Stimulated activated naive CD8-positive, alpha-beta T cell treated with anti-CD3 and anti-CD28 coated beads, Interleukin-15, Interleukin-2, amounts not matched to agents 100 U/mL and 50 U/mL, for 24 hours (primary cell): Measurements from ENCODE around the gene EIF2B1.

Experiments used
- ATAC-seq: fragments of 150-1000 bp; cut with Tn5 transposase; one replicate; pipeline ENCODE4 v1.10.0; 2021
- DNase-seq: peaks from one replicate; pipeline ENCODE4 v3.0.0; 2021

Gene EIF2B1

DNA sequence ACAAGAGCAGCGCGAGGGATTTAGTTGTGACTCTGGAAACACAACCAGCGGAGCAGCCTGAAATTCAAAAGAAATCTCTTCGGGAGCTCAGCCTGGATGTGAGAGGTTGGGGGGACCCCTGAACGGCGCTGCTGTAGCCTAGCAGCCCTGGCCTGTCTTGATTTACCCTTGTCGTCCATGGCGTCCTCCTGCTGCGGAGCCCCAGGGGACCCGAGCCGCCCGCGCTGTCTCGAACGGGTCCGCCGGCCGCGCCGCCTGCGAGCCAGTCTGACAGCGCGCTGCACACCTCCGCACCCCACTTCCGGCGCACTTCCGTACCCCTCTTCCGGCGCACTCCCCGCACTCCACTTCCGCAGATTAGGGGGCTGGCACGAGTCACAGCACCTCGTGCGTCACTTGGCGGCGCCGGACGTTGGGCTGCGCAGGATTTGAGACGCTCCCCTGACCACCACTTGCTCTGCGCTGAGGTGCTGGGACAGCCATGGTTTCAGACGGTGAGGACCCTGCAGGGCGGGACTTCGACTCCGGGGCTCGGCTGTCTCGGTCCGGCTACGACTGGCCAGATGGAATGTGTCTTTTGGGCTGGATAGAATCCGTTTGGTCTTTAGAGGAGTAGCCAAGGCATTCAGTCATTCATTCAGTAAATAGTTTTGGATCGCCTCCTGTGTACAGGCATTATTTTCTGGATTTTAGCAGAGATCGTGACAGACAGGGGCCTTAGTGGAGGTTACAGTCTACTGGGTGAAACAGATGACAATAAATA is at the start of gene EIF2B1, which contains the start of gene GTF2H3:
Gene EIF2B1, minus strand, starts transcription at position 308 of the 763 bp plus-strand sequence. Its CDS starts 129 bp downstream, at position 179.
Gene GTF2H3, plus strand, starts transcription at position 451 of the 763 bp plus-strand sequence. Its CDS starts 31 bp downstream, at position 482.
- peak; percentile 98 for DNase-seq
- ATAC-seq: peak; percentile 99

DNA sequence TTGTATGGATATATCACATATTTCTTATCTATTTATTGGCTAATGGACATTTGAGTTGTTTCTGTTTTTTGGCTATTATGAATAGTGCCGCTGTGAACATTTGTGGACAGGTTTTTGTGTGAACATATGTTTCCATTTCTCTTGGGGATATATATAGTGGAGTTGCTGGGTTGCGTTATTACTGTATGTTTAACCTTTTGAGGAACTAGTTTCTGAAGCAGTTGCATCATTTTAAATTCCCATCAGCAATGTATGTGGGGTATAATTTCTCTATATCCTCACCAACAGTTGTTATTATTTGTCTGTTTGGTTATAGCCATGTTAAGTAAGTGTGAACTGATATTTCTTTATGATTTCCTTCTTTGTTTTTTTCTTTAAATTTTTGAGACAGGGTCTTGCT is 48.1 kb upstream of the EIF2B1 start:
- no peak for ATAC-seq

DNA sequence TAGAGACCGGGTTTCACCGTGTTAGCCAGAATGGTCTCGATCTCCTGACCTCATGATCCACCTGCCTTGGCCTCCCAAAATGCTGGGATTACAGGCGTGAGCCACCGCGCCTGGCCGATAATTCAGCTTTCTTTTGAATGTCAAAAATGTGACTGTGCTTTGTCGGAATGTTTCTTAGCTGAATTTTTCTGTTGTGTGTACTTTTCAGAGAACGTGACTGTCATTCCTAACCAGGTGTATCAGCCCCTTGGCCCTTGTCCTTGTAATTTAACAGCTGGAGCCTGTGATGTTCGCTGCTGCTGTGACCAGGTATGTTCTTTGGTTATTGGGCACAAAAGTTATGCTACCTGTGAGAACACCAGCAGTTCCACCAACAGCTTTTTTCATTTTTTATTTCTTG is 45.5 kb upstream of the EIF2B1 start:
- DNase-seq (no peak), ATAC-seq (no peak)

More for the DNA sequence above, 48.1 kb upstream of the EIF2B1 start:
- no peak for DNase-seq

DNA sequence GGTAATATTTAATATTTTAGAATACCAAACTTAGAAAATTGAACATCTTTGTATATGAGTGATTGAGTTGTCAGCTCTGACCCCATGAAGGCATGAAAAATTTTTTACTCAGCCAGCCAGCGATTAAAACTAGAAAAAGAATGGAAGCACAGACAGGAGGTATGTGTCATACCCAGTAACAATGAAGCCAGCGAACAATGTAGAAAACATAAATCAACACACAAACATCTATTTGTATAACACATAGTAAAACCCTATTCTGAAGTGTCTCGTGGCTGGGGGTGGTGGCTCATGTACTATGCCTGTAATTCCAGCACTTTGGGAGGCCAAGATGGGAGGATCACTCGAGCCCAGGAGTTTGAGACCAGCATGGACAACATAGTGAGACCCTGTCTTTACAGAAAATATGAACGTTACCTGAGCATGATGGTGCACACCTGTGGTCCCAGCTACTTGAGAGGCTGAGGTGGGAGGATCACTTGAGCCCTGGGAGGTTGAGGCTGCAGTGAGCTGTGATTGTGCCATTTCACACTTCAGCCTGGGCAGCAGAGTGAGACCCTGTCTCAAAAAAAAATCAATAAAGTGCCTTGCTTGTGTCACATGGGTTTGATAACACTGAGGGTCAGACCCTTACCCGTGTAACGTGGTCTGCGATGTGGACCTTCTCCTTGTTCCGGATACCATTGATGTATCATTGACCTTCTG is 43.3 kb upstream of the EIF2B1 start:
- no peak for DNase-seq
- ATAC-seq: no peak

DNA sequence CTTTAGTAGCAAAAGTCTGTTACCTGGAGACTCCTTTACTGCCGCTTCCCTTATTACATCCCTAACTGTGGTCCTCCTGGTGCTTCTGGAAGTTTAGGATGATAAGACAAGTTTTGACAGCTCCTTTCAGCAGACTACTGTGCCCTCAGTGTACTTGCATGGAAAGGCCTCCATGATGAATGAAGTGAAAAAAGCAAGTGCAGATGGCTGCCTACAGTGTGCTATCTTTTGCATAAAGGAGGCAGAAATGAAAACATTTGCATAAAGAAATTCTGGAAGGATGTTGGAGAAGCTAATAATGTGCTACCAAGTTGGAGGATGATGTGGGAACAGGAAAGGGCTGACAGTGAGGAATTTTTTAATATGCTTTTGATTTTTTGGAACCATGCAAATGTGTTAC is 42.0 kb upstream of the EIF2B1 start:
- ATAC-seq (no peak), DNase-seq (no peak)

DNA sequence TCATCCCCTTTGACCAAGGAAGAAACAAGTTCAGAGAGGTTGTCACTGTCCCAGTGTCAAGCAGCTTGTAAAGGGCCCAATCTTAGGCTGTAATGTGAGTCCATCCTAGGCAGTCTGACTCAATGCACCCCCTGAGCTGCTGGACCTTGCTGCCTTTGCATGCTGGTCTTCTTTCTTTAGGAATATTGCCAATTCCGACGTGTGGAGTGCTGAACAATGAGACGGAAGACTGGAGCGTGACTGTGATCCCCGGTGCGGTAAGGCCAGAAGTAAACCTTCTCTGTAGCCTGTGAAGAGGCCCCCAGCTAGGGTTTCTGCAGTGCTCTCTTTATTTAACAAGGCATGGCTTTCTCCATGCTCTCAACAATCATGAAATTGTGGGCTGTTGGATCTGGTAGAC is 38.4 kb upstream of the EIF2B1 start:
- DNase-seq (no peak), ATAC-seq (no peak)

DNA sequence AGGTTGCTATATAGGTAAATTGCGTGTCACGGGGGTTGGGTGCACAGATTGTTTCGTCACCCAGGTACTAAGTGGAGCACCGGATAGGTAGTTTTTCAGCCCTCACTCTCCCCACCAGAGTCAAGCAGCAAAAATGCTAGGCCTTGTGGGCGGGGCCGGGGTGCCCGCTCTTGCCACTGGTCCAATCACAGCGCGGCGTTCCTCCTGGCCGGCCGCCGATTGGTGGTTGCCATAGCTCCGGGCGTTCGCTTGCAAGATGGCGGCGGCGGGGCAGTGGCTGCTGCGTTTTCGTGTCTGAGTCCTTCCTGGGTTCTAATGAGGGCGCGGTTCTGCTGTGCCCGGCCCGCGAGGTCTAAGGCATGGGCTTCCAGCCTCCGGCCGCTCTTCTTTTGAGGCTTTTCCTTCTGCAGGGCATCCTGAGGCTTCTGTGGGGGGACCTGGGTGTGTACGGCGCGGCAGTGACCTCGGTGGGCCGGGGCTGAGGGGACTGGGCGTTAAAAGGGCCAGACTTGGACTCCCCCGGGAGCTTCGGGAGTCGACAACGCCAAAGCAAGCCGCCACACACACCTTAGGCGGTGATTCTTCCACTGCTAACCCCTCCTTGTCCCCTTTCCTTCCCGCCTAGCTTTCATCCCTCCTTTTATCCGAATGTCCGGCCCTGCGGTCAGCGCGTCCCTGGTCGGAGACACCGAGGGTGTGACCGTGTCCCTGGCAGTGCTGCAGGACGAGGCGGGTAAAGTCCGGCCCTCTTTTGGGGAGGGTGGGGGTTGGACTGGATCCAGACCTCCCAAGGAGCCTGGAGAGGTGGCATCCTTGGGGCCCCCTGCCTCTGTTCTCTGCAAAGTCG is 37.6 kb upstream of the EIF2B1 start, which contains the start of gene TCTN2:
Gene TCTN2, plus strand, starts transcription at position 232 of the 847 bp plus-strand sequence. Its CDS starts 128 bp downstream, at position 360.
- DNase-seq (peak; percentile 96), ATAC-seq (peak; percentile 99)

DNA sequence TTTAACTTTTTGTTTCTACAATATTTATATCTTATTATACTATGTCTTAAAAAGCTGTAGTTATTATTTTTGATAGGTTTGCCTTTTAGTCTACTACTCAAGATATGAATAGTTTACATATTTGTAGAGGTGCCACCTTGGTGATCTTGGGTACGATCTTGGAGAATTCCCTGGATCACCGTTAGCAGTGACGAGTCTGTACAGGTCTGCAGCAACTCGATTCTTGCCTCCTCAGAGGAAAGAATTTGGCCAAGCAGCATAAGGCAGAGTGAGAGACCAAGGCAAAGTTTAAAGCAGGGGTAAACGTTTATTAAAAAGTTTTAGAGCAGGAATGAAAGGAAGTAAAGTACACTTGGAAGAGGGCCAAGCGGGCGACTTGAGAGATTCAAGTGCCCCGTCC is 34.3 kb upstream of the EIF2B1 start:
- DNase-seq (no peak), ATAC-seq (no peak)

DNA sequence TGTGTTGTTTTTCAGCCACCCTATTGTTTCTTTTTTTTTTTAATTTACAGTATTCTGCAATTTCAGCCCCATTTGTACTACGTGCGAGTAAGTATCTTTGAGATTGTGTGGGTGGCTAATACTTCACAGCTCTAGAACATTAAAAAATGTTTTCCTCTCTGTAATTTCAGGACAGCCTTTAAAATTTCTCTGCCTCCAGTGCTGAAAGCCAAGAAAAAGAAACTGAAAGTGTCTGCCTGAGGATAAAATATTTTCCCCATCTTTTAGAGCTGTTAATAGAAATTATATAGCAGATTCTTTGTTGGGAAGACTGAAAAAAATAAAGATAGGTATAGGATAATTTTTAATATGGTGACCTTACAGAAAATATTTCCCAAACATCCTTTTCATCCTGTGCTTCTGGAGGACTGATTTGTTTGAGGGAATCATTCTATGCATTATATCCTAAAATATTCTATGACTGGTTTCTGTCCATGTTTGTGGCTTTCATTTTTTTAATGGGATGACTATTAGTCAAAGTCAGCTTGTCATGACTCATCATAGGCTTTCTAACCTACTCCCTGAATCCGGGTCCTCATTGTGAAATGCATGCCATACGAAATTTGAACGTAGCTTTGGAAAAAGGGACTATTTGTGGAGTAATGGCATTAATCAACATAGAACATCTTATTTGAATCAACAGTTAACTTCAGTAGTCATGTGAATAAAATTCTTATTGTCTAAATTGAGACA is 26.7 kb upstream of the EIF2B1 start:
- ATAC-seq (no peak), DNase-seq (no peak)

DNA sequence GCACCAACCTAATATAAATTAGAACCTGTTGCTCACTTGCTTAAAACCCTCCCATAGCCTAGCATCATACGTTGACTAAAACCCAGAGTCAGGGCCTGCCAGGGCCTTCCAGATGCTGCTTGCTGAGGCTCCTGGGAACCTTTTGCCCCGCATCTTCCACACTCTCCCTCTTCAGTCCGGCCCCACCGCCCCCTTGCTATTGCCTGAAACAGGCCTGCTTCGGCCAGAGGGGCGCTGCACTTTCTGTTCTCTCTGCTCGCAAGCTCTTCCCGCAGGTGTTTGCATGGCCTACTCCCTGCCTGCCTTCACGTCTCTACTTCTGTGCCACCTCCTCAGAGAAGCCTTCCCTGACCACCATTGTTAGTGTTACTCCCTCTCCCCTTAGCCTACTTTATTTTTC is 23.7 kb upstream of the EIF2B1 start:
- DNase-seq: no peak
- ATAC-seq: no peak

DNA sequence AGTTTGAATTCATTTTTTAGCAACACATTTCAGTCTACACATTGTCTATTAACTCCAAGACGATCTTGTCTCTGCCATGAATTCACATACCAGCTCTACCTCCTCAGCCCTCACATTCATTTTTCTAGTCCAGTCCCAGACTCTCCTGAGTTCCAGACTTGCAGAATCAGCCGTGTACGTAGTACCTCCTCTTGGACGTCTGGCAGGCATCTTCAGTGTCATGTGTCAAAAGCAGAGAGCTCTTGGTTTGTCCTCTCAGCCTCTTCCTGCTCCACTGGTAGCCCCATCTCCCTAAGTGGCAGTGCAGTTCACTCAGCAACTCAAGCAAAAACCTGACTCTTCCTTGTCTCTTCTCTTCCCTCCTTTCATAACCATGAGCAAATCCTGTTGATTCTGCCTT is 22.9 kb upstream of the EIF2B1 start:
- ATAC-seq (no peak), DNase-seq (no peak)

DNA sequence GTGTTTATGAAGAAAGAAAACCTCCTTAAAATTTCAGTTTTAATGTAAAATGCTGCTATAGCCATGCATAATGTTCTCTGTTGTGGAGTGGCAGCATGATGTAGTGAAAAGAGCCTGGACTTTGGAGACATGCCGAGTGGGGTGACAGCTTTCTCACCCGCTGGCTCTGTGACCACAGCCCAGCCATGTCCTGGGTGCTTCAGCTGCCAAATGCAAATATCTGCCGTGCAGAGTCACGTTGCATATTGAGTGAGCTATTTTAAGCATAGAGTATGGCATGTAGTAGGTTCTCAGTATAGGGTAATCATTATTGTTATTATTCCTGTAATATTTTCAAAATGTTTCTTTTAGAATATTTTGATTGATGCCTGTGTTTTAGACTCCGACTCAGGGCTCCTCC is 21.9 kb upstream of the EIF2B1 start:
- ATAC-seq (no peak), DNase-seq (no peak)

DNA sequence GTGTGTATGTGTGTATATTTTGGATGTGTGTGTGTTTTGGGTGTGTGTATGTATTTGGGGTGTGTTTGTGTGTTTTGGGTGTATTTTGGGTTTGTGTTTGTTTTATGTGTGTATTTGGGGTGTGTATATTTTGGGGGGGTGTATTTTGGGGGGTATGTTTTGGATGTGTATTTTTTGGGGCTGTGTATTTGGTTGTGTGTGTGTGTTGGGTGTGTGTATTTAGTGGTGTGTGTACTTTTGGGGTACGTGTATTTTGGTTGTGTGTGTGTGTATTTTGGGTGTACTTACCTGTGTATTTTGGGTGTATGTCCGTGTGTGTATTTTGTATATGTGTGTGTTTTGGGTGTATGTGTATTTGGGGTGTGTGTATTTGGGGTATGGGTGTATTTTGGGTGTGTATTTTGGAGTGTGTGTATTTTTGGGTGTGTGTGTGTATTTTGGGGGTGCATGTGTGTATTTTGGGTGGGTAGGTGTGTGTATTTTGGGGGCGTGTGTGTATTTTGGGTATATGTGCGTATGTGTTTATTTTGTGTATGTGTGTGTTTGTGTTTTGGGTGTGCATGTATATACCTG is 20.7 kb upstream of the EIF2B1 start:
- no peak for ATAC-seq
- DNase-seq: no peak

DNA sequence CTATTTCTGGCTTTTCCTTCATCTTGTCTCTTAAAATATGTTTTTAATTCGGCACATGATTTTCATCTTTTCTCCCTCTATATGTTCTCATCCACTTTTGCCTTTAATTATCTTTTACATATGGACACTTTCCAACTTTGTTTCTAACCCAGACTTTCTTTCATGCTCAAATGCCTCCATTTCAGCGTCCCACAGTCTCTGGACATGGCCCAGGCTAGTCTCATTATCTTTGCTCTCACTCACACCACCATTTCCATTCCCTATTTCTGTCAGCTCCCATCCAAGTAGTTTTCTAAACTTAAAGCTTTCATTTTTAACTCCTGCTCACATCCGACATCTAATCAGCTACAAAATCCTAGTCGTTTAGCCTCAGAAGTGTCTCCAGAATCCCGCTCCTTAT is 14.9 kb upstream of the EIF2B1 start:
- DNase-seq (no peak), ATAC-seq (no peak)

DNA sequence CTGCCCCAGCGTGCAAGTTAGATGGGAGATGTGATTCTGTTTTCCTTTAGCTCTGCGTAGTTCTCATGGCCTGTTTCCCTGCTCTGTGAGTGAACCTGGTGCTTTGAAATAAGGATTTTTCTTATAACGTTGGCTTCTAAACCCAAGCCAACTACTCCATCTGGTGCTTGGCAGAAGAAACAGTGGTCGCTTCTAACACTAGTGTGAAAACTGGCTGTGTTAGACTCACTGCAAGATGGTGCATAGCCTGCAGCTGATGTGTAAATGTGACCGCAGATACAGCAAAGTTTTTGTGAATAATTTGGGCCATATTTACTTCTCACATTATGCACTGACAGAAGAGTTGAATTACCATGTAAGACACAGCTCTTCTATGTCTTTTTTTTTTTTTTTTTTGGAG is 12.4 kb upstream of the EIF2B1 start:
- no peak for ATAC-seq
- DNase-seq: no peak

DNA sequence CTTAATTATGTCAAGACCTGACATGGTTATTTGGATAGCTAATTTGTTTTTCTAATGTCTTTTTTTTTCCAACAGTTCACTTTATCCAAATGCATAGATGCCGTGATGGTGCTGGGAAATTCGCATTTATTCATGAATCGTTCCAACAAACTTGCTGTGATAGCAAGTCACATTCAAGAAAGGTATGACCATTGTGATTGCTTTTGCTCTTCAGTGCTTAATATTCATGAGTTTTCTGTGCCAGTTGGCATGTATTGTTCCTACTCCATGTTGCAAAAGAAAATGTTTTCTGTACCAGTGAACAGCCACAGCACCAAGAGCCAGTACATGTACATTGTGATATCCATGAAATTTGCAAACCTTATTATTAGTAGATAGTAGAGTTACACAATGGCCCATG is 11.9 kb upstream of the EIF2B1 start:
- ATAC-seq (no peak), DNase-seq (no peak)

DNA sequence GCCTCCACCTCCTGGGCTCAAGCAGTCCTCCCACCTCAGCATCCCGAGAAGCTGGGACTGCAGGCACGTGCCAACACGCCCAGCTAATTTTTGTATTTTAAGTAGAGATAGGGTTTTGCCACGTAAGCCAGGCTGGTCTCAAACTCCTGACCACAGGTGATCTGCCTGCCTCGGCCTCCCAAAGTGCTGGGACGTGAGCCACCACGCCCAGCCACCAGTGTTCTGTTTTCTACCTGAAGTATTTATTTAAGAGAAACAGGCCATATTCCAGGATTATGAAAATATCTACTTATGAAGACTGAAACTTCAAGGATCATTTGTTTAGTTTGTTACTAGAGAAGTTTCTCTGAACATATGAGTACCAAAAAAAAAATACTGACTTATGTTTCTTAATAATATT is 10.4 kb upstream of the EIF2B1 start:
- DNase-seq (no peak), ATAC-seq (no peak)

DNA sequence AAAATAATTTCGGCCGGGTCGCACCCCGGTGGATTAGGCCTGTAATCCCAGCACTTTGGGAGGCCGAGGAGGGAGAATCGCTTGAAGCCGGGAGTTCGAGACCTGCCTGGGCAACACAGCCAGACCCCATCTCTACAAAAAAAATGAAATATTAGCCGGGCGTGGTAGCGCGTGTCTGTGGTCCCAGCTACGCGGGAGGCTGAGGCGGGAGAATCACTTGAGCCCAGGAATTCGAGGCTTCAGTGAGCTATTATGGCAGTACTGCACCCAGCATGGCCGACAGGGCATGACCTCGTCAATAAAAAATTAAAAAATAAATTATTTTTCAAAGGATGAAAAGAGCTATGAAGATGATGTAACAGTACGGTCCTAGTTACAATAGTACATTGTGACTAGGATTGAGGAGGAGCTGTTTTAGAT is 666 bp upstream of the EIF2B1 start:
- DNase-seq: peak; percentile 14
- no peak for ATAC-seq

DNA sequence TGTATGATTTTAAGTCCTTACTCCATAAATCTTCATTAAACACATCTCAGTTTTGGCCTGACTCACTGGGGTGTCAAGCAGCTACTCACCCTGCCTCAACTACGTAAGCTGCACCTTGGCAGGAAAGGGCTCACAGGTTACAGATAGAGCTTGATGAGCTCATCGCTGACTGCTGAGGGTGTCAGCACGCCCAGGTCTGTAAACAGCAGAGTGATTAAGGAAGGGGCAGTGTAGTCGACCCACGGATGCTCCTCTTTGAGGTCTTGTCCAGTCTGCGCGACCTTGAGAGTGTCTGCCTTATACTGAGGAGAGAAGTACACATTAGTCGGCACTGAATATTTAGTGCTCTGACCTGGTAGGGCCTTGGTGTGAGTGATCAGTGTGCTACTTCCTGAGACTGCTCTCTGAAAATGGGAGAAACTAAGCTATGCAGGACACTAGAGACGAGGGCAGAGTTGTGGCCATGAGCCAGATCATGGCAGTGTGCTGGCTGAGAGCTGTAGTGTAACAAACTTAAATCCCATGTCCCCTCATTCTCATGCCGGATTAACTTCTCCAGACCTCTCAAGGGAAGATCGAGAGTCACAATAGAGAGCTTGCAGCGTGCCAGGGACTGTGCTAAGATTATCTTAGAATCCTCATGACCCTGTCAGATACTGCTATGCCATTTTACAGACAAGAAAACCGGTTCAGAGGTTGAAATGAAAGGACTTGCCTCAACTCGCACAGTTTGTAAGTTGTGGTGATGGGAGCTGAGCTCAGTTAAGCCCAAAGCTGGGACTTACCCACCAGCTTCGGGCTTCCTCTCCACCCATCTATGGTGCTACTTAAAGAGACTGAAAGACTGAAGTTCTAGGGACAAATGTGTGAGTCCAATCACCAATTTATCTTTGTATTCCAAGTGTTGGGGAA is 11.6 kb downstream of the EIF2B1 start:
- no peak for ATAC-seq
- no peak for DNase-seq

DNA sequence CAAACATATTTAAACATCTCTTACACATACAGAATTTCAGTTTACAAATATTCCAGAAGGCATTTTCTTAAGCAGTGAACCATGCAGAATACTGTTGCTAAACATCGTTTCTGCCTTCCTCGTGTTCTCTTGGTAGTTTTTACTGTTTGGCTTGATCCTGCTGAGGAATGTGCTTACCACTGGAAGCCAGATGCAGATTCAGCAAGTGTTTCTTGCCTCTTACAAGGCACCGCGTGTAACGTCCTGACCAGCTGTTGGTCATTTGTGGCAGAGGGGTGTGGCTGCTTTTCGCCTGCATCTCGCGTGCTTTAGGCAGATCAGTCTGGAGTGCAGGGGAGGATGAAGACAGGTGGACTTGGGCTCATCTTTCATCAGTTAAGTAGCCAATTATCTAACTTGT is 12.4 kb downstream of the EIF2B1 start:
- DNase-seq: no peak
- ATAC-seq: no peak
